OCI-LY1 (cell line): ENCODE measurements around the gene FGGY.

Experiments
- H2AFZ ChIP-seq: fragments of 200-600 bp; sonication (generic), shearing (Covaris generic); 2 replicates; pipeline ENCODE4 v1.6.0; 2014; ENCODE audit warnings: antibody characterized with exemption, mild to moderate bottlenecking, low read length
- H3F3A ChIP-seq: fragments of 200-600 bp; sonication (generic), shearing (Covaris generic); 2 replicates; pipeline ENCODE4 v1.6.0; 2014; ENCODE audit warnings: mild to moderate bottlenecking, antibody characterized with exemption, low read length, moderate library complexity; ENCODE audit not compliant: insufficient read depth
- H3K27ac ChIP-seq: fragments of 200-600 bp; sonication (generic); 2 replicates; pipeline ENCODE4 v1.5.1; 2014; ENCODE audit warnings: low read length, mixed run types, mild to moderate bottlenecking, low read depth; ENCODE audit not compliant: poor library complexity, severe bottlenecking
- H3K27me3 ChIP-seq: fragments of 200-600 bp; sonication (generic); 2 replicates; pipeline ENCODE4 v1.6.0; 2014; ENCODE audit warnings: antibody characterized with exemption, mild to moderate bottlenecking, low read length, moderate library complexity; ENCODE audit not compliant: insufficient read depth
- H3K36me3 ChIP-seq: fragments of 200-600 bp; sonication (generic); 2 replicates; pipeline ENCODE4 v1.6.1; 2014; ENCODE audit warnings: mild to moderate bottlenecking, antibody characterized with exemption, low read length, moderate library complexity, mixed read lengths; ENCODE audit not compliant: insufficient read depth
- H3K4me1 ChIP-seq: fragments of 200-600 bp; sonication (generic); 2 replicates; pipeline ENCODE4 v1.5.1; 2014; ENCODE audit warnings: mild to moderate bottlenecking, low read length, moderate library complexity; ENCODE audit not compliant: insufficient read depth, severe bottlenecking
- H3K4me2 ChIP-seq: fragments of 200-600 bp; sonication (generic), shearing (Covaris generic); 2 replicates; pipeline ENCODE4 v1.6.1; 2014; ENCODE audit warnings: low read length
- H3K4me3 ChIP-seq: fragments of 200-600 bp; sonication (generic); 2 replicates; pipeline ENCODE4 v1.5.1; 2014; ENCODE audit warnings: low read length, low read depth, mild to moderate bottlenecking, mixed read lengths; ENCODE audit not compliant: poor library complexity, severe bottlenecking
- H3K79me2 ChIP-seq: fragments of 200-600 bp; shearing (Covaris generic); 2 replicates; pipeline ENCODE4 v1.6.1; 2016; ENCODE audit warnings: mixed run types, low read length, mixed read lengths; ENCODE audit not compliant: insufficient read depth
- H3K9ac ChIP-seq: fragments of 200-600 bp; sonication (generic), shearing (Covaris generic); 2 replicates; pipeline ENCODE4 v1.6.1; 2014; ENCODE audit warnings: mild to moderate bottlenecking, low read length, mixed read lengths
- H3K9me2 ChIP-seq: fragments of 200-600 bp; sonication (generic), shearing (Covaris generic); 2 replicates; pipeline ENCODE4 v1.6.1; 2014; ENCODE audit warnings: low read depth, mild to moderate bottlenecking, low read length, mixed read lengths
- H3K9me3 ChIP-seq: fragments of 200-600 bp; shearing (Covaris generic); 2 replicates; pipeline ENCODE4 v1.6.1; 2014; ENCODE audit warnings: low read length, mixed read lengths
- H4K20me1 ChIP-seq: fragments of 200-600 bp; sonication (generic), shearing (Covaris generic); 2 replicates; pipeline ENCODE4 v1.6.0; 2016; ENCODE audit warnings: mild to moderate bottlenecking, low read length; ENCODE audit not compliant: insufficient read depth
- CTCF ChIP-seq: fragments of 200-600 bp; sonication (generic), shearing (Covaris generic); IDR thresholded peaks from 2 replicates; pipeline ENCODE4 v1.5.1; 2017; ENCODE audit warnings: mild to moderate bottlenecking, antibody characterized with exemption, low read length, moderate library complexity, mixed read lengths
- EZH2 ChIP-seq: fragments of 200-600 bp; sonication (generic), shearing (Covaris generic); IDR thresholded peaks from 2 replicates; pipeline ENCODE4 v1.8.0; 2017; ENCODE audit warnings: borderline replicate concordance, mixed run types, mild to moderate bottlenecking, antibody characterized with exemption, low read length, moderate library complexity, mixed read lengths

The FGGY gene

GRCh38 chr1:59771361-59771760 is 474.5 kb downstream of the FGGY start:
- TF ChIP-seq CTCF (no peak), EZH2 (no peak)
- Histone ChIP-seq H3K9me2 (no peaks in the 10 kb centered on the region), H3K27me3 (no peaks in the 10 kb centered on the region), H3K4me3 (no peak overlapping the region), H3K9me3 (no peaks in the 10 kb centered on the region), H3K4me1 (no peaks in the 10 kb centered on the region), H3F3A (no peaks in the 10 kb centered on the region), H3K27ac (no peak overlapping the region), H3K9ac (no peak overlapping the region), H3K36me3 (no peaks in the 10 kb centered on the region), H3K4me2 (no peak overlapping the region), H2AFZ (no peak overlapping the region), H4K20me1 (no peaks in the 10 kb centered on the region), H3K79me2 (no peaks in the 10 kb centered on the region)

- no peak overlapping the region for H3K4me3 ChIP-seq
- H3K79me2 ChIP-seq, result no peaks in the 10 kb centered on the region
- H3F3A ChIP-seq, result no peaks in the 10 kb centered on the region
- no peaks in the 10 kb centered on the region for H3K27me3 ChIP-seq
- no peaks in the 10 kb centered on the region for H3K4me1 ChIP-seq
- no peak overlapping the region for H3K27ac ChIP-seq
- no peaks in the 10 kb centered on the region for H4K20me1 ChIP-seq
- H3K9me3 ChIP-seq, result no peaks in the 10 kb centered on the region
- TF ChIP-seq CTCF (no peak), EZH2 (no peak)
- H2AFZ ChIP-seq, result no peak overlapping the region
- no peak overlapping the region for H3K9ac ChIP-seq
- H3K9me2 ChIP-seq, result no peaks in the 10 kb centered on the region
- no peak overlapping the region for H3K4me2 ChIP-seq
- no peaks in the 10 kb centered on the region for H3K36me3 ChIP-seq
Measured at GRCh38 chr1:59775480-59775879, 478.6 kb downstream of the FGGY start.

GRCh38 chr1:59776960-59777852 is 480.3 kb downstream of the FGGY start:
- no peaks in the 10 kb centered on the region for H3K27me3 ChIP-seq
- H3K9me2 ChIP-seq, result no peaks in the 10 kb centered on the region
- H3K36me3 ChIP-seq, result no peaks in the 10 kb centered on the region
- TF ChIP-seq EZH2 (no peak), CTCF (no peak)
- no peak overlapping the region for H3K4me3 ChIP-seq
- H3K79me2 ChIP-seq, result no peaks in the 10 kb centered on the region
- H2AFZ ChIP-seq, result no peak overlapping the region
- no peak overlapping the region for H3K4me2 ChIP-seq
- H3K4me1 ChIP-seq, result no peaks in the 10 kb centered on the region
- H3F3A ChIP-seq, result no peaks in the 10 kb centered on the region
- H4K20me1 ChIP-seq, result no peaks in the 10 kb centered on the region
- no peak overlapping the region for H3K9ac ChIP-seq
- no peaks in the 10 kb centered on the region for H3K9me3 ChIP-seq
- H3K27ac ChIP-seq, result no peak overlapping the region
